ENCODE measurements around the gene APLP1. TPM values are rescaled to one million over a fixed set of nuclear protein-coding genes. Genes with fewer than 3 reads are reported as not detected.
"Not testable (repeated sequence)": the region's sequence is repeated elsewhere in the genome, so short reads cannot be mapped to it uniquely, and the experiment has no call there.

The APLP1 gene
- total and polyA plus RNA-seq, 3 donors from 2014 or later: 37.9 to 54.3 (median 45.7) TPM

DNA sequence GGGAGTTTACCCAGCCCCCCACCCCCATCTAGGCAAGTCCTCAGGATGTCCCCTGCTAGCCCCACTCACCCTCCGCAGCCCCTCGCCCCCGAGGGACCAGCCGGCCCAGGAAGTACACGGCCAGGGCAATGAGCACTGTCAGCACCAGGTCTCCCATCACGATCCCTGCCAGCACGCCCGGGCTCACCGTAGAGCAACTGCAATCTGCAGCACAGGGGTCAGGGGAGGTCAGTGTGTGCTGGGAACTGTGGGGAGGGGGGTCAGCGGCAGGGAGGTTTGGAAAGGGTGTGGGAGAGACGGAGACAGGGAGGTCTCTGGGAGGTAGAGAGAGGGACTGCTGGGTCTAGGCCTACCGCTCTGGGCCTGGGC lies 39.0 kb downstream of the APLP1 start:
- H3K27me3 ChIP-seq: no peaks in the 10 kb centered on the region
- no peaks in the 10 kb centered on the region for H3K9me3 ChIP-seq
- peak overlapping the region in 1 of 2 donors; percentile 9 for H3K4me3 ChIP-seq
- no peaks in the 10 kb centered on the region for H3K36me3 ChIP-seq (ENCODE audit: low read depth, missing control alignments)
- TF ChIP-seq POLR2A (IDR thresholded peaks at IDR 0.05) (no peak), CTCF (IDR thresholded peaks at IDR 0.05) (no peak)
- no peak for DNase-seq
- H3K4me1 ChIP-seq: no peaks in the 10 kb centered on the region
- WGBS, 2 donors: 46 to 55% methylated on average over 10 to 12 of the region's 12 CpGs
- intact Hi-C loops (cut with DNase I; ENCODE audit: low total_unique reads): no loop called here
- H3K27ac ChIP-seq: peak overlapping the region in 1 of 2 donors; percentile 30

DNA sequence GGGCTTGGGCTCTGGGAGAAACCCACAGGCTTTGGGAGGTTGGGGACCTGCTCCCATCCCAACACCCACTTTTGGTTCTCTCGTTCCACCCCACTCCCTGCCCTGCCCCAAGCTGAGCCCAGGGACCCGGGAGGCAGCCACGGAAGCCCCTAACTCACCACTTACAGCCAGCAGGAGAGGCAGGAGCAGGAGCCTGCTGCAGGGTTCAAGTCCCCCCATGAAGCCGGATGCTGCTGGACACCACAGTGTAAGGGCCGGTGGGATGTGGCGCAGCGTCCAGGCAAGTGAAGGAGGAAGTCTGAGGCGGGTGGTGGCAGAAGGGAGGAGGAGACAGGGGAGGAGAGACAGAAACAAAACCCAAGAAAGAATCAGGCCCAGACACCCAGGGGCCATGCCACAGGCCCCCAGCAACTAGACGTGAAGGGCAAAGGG lies 39.7 kb downstream of the APLP1 start, which contains the start of gene TYROBP:
TSS of gene TYROBP (minus strand) at position 286 of the 432 bp plus-strand sequence. CDS start at position 219, 67 bp downstream.
- Histone ChIP-seq H3K9me3 (no peaks in the 10 kb centered on the region), H3K4me3 (peak within 1 kb of the TSS in 1 of 2 donors; percentile 9), H3K36me3 (ENCODE audit: low read depth, missing control alignments) (no peaks in the 10 kb centered on the region), H3K27me3 (no peaks in the 10 kb centered on the region), H3K4me1 (no peaks in the 10 kb centered on the region), H3K27ac (peak within 1 kb of the TSS in 1 of 2 donors; percentile 41)
- 77 to 78% methylated on average over 9 of the region's 9 CpGs for WGBS, 2 donors
- intact Hi-C loops (cut with DNase I; ENCODE audit: low total_unique reads): no loop called here
- no peak for DNase-seq
- TF ChIP-seq POLR2A (IDR thresholded peaks at IDR 0.05) (no peak), CTCF (IDR thresholded peaks at IDR 0.05) (no peak)

- WGBS, 2 donors: 78 to 85% methylated on average over 9 to 10 of the region's 10 CpGs
- H3K27ac ChIP-seq: peak overlapping the region in 1 of 2 donors; percentile 41
Observed at GRCh38 chr19:35908973-35909683, 40.8 kb downstream of the APLP1 start.

DNA sequence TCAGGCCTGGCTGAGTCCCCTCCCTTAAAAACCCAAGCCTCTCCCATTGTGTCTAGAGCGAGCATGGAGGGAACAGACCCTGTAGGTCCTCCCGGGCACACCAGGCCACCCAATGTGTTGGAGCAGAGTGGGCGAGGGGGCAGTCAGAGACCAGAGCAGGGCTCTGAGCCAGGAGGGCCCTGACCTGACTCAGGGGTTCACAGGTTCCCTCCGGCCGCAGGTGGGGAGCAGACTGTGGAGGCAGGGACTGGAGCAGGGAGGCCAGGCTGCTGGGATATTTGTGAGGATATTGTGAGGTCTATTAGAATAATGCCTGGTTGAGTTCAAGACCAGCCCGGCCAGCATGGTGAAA lies 41.3 kb downstream of the APLP1 start:
- Histone ChIP-seq H3K27ac (no peak overlapping the region), H3K36me3 (ENCODE audit: low read depth, missing control alignments) (no peaks in the 10 kb centered on the region), H3K27me3 (no peaks in the 10 kb centered on the region), H3K4me3 (no peak overlapping the region), H3K4me1 (no peaks in the 10 kb centered on the region), H3K9me3 (no peaks in the 10 kb centered on the region)
- TF ChIP-seq POLR2A (IDR thresholded peaks at IDR 0.05) (no peak), CTCF (IDR thresholded peaks at IDR 0.05) (no peak)
- intact Hi-C loops (cut with DNase I; ENCODE audit: low total_unique reads): no loop called here
- DNase-seq: no peak
- WGBS, 2 donors: 70 to 82% methylated on average over 5 to 6 of the region's 6 CpGs

More at GRCh38 chr19:35908973-35909683, 40.8 kb downstream of the APLP1 start:
- H3K9me3 ChIP-seq: no peaks in the 10 kb centered on the region
- TF ChIP-seq CTCF (IDR thresholded peaks at IDR 0.05) (no peak), POLR2A (IDR thresholded peaks at IDR 0.05) (no peak)
- no peaks in the 10 kb centered on the region for H3K36me3 ChIP-seq (ENCODE audit: low read depth, missing control alignments)
- peak; percentile 60 for DNase-seq
- intact Hi-C loops (cut with DNase I; ENCODE audit: low total_unique reads): no loop called here
- no peak overlapping the region for H3K4me3 ChIP-seq
- H3K4me1 ChIP-seq: no peaks in the 10 kb centered on the region
- no peaks in the 10 kb centered on the region for H3K27me3 ChIP-seq

DNA sequence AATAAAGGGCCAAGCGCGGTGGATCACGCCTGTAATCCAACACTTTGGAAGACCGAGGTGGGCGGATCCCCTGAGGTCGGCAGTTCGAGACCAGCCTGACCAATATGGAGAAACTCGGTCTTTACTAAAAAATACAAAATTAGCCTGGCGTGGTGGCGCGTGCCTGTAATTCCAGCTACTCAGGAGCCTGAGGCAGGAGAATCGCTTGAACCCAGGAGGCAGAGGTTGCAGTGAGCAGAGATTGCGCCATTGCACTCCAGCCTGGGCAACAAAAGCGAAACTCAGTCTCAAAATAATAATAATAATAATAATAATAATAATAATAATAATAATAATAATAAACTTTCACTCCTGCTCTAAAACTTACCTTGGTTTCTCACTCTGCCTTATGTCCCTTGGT lies 42.0 kb downstream of the APLP1 start:
- H3K36me3 ChIP-seq (ENCODE audit: low read depth, missing control alignments); intact Hi-C loops (cut with DNase I; ENCODE audit: low total_unique reads); H3K4me3 ChIP-seq; H3K27ac ChIP-seq; H3K9me3 ChIP-seq; H3K27me3 ChIP-seq; H3K4me1 ChIP-seq; DNase-seq: not testable (repeated sequence)
- 86 to 91% methylated on average over 14 of the region's 14 CpGs for WGBS, 2 donors
